Adipocyte (in vitro differentiated cells): ENCODE data around the gene CA6.
"Not testable (repeated sequence)": the region's sequence is repeated elsewhere in the genome, so short reads cannot be mapped to it uniquely, and the experiment has no call there.

Experiments used
- DNase-seq: peaks from one replicate; pipeline ENCODE4 v3.0.0-alpha.2; 2015; ENCODE audit warnings: low read depth
- H3K27me3 ChIP-seq: replicated peaks from 2 replicates; pipeline ENCODE4 v1.7.0; 2013; ENCODE audit warnings: mild to moderate bottlenecking, low read length, moderate library complexity; ENCODE audit not compliant: control insufficient read depth, insufficient read depth
- H3K36me3 ChIP-seq: 2 replicates; pipeline ENCODE4 v1.7.0; 2013; ENCODE audit warnings: low read length, mild to moderate bottlenecking, moderate library complexity; ENCODE audit not compliant: control insufficient read depth, insufficient read depth, severe bottlenecking
- H3K4me1 ChIP-seq: 2 replicates; pipeline ENCODE4 v1.7.0; 2013; ENCODE audit warnings: mild to moderate bottlenecking, low read length, moderate library complexity; ENCODE audit not compliant: control insufficient read depth, insufficient read depth
- H3K4me3 ChIP-seq: 2 replicates; pipeline ENCODE4 v1.7.0; 2013; ENCODE audit warnings: mild to moderate bottlenecking, low read length, moderate library complexity
- H3K9ac ChIP-seq: 2 replicates; pipeline ENCODE4 v1.7.0; 2013; ENCODE audit warnings: mild to moderate bottlenecking, low read length, moderate library complexity
- H3K9me3 ChIP-seq: 2 replicates; pipeline ENCODE4 v1.7.0; 2013; ENCODE audit warnings: mild to moderate bottlenecking, low read length, moderate library complexity; ENCODE audit not compliant: control insufficient read depth

Gene CA6

GRCh38 chr1:8992936-8993687 is 47.4 kb downstream of the CA6 start:
- Histone ChIP-seq H3K4me1 (no peaks in the 10 kb centered on the region), H3K27me3 (no peaks in the 10 kb centered on the region), H3K4me3 (no peak overlapping the region), H3K9ac (no peak overlapping the region), H3K9me3 (no peaks in the 10 kb centered on the region), H3K36me3 (no peaks in the 10 kb centered on the region)
- DNase-seq = no peak

DNA sequence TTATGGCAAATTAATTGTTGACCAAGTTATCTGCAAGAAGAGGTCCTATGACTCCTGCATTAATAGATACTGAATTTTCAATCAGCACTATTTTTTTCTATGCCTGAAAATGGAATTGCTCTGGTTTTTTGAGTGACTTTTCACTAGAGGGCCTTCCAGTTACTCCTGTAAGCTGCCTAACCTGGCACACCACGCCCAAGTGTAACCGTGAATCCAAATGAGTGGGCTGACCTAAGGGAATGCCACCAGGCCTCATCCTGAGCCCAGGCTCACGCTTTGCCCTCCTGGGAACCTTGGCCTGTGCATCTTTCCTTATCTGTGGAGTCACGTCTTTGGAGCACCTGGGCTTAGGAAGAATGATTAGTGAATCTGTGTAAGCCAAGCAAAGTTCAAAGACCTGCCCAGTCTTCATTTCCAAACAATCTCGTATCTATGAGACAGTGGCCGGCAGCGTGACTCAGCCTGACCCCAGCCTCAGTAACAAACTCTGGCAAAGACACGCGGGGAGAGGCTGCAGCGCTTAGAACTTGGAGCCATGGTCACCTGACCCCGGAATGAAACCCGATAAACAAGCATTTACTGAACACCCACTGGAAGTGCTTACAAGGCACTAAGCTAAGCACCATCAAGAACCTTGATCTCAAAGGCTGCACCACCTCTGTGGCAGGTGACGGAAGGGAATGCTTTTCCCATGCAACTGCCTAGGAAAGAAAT is 48.5 kb downstream of the CA6 start:
- H3K4me1 ChIP-seq, H3K9me3 ChIP-seq, H3K9ac ChIP-seq, H3K36me3 ChIP-seq, DNase-seq, H3K27me3 ChIP-seq, H3K4me3 ChIP-seq: not testable (repeated sequence)

DNA sequence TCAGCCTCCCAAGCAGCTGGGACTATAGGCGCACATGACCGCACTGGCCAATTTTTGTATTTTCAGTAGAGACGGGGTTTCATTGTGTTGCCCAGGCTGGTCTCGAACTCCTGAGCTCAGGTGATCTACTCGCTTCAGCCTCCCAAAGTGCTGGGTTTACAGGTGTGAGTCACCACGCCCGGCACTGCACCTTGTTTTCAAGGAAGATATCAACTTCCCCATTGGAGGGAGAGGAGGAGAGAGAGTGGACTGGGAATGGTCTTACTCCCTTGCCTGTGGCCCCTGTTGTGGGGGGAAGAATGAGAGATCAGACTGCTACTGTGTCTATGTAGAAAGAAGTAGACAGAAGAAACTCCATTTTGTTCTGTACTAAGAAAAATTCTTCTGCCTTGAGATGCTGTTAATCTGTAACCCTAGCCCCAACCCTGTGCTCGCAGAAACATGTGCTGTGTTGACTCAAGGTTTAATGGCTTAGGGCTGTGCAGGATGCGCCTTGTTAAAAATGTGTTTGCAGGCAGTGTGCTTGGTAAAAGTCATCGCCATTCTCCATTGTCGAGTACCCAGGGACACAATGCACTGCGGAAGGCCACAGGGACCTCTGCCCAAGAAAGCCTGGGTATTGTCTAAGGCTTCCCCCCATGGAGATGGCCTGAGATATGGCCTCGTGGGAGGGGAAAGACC is 56.0 kb downstream of the CA6 start:
- H3K9ac ChIP-seq, H3K4me1 ChIP-seq, H3K9me3 ChIP-seq, DNase-seq, H3K4me3 ChIP-seq, H3K27me3 ChIP-seq, H3K36me3 ChIP-seq: not testable (repeated sequence)

DNA sequence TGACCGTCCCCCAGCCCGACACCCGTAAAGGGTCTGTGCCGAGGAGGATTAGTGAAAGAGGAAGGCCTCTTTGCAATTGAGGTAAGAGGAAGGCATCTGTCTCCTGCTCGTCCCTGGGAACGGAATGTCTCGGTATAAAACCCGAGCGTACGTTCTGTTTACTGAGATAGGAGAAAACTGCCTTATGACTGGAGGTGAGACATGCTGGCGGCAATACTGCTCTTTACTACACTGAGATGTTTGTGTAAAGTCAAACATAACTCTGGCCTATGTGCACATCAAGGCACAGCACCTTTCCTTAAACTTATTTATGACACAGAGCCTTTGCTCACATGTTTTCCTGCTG is 56.5 kb downstream of the CA6 start:
- H3K9ac ChIP-seq, H3K9me3 ChIP-seq, H3K4me3 ChIP-seq, H3K27me3 ChIP-seq, H3K4me1 ChIP-seq, H3K36me3 ChIP-seq, DNase-seq: not testable (repeated sequence)

DNA sequence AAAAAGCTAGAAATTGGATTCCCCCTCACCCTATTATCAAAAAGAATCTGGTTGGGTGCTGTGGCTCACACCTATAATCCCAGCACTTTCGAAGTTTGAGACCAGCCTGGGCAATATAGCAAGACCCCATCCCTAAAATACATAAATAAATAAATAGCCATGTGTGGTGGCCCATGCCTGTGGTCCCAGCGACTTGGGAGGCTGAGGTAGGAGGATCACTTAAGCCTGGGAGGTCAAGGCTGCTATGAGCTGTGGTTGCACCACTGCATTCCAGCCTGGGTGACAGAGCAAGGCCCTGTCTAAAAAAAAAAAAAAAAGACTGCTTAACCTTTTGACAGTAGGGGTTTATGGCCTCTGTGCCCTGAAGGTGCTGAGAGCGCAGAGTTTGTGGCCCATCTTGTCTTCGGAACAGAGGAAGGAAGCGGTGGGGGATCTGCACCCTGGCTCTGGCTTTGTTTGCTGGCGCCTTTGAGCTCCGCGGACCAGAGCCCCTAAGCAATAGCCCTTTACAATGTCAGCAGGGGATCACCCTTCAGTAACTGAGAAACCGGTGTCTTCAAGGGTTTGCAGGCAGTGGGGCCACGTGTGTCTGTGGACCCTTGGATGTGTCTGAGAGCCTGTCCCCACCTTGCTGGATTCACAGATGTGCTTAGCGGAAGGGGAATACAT is 58.5 kb downstream of the CA6 start:
- H3K9me3 ChIP-seq = no peaks in the 10 kb centered on the region
- H3K4me3 ChIP-seq = no peak overlapping the region
- DNase-seq = no peak
- no peak overlapping the region for H3K9ac ChIP-seq
- H3K27me3 ChIP-seq = peaks cover 7% of the 10 kb centered on the region
- no peaks in the 10 kb centered on the region for H3K4me1 ChIP-seq
- H3K36me3 ChIP-seq = no peaks in the 10 kb centered on the region

- Histone ChIP-seq H3K4me3 (no peak overlapping the region), H3K9ac (peak overlapping the region; percentile 38), H3K36me3 (no peaks in the 10 kb centered on the region), H3K4me1 (no peaks in the 10 kb centered on the region), H3K27me3 (peaks cover 7% of the 10 kb centered on the region), H3K9me3 (no peaks in the 10 kb centered on the region)
- peak; percentile 95 for DNase-seq
These were observed 59.2 kb downstream of the CA6 start for GRCh38 chr1:9004700-9005394.

- Histone ChIP-seq H3K27me3 (peaks cover 7% of the 10 kb centered on the region), H3K4me1 (no peaks in the 10 kb centered on the region), H3K9ac (no peak overlapping the region), H3K36me3 (no peaks in the 10 kb centered on the region), H3K4me3 (no peak overlapping the region), H3K9me3 (no peaks in the 10 kb centered on the region)
- DNase-seq = no peak
These were observed 59.7 kb downstream of the CA6 start for GRCh38 chr1:9005395-9005708.

GRCh38 chr1:9006956-9007615 is 61.4 kb downstream of the CA6 start:
- H3K36me3 ChIP-seq = no peaks in the 10 kb centered on the region
- no peaks in the 10 kb centered on the region for H3K9me3 ChIP-seq
- no peak for DNase-seq
- no peak overlapping the region for H3K9ac ChIP-seq
- peaks cover 4% of the 10 kb centered on the region for H3K27me3 ChIP-seq
- H3K4me3 ChIP-seq = no peak overlapping the region
- no peaks in the 10 kb centered on the region for H3K4me1 ChIP-seq

DNA sequence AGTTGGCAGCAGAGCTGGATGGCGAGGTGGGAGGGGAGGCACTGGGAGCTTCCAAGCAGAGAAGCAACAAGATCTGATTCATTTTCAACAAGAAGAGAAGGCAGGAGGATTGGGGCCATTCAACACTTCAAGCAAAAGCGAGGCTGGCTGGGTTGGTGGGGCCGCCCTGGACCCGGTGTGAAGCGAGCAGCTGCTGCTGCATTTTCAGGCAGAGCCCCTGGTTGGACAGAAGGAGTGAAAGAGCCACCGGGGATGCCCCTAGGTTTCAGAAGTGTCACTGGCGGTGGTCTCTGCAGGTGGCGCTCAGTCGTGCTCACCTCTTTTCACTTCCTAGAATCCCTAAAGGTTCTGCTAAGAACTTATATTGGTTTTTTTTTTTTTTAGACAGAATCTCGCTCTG is 62.6 kb downstream of the CA6 start:
- no peaks in the 10 kb centered on the region for H3K4me1 ChIP-seq
- H3K4me3 ChIP-seq = no peak overlapping the region
- H3K27me3 ChIP-seq = peaks cover 4% of the 10 kb centered on the region
- no peaks in the 10 kb centered on the region for H3K36me3 ChIP-seq
- DNase-seq = no peak
- no peaks in the 10 kb centered on the region for H3K9me3 ChIP-seq
- H3K9ac ChIP-seq = no peak overlapping the region

GRCh38 chr1:9009438-9010370 is 64.0 kb downstream of the CA6 start:
- H3K27me3 ChIP-seq = peaks cover 4% of the 10 kb centered on the region
- H3K36me3 ChIP-seq = no peaks in the 10 kb centered on the region
- no peak overlapping the region for H3K9ac ChIP-seq
- H3K9me3 ChIP-seq = no peaks in the 10 kb centered on the region
- no peaks in the 10 kb centered on the region for H3K4me1 ChIP-seq
- no peak overlapping the region for H3K4me3 ChIP-seq
- DNase-seq = no peak
